Osteocyte (in vitro differentiated cells): Measurements from ENCODE around the gene HMG20B. TPM values are rescaled to one million over a fixed set of nuclear protein-coding genes. Genes with fewer than 3 reads are reported as not detected.

Experiments used
- DNase-seq: peaks from one replicate; pipeline ENCODE4 v3.0.0; 2021; ENCODE audit warnings: mixed read lengths; ENCODE audit not compliant: unreplicated experiment; ENCODE audit errors: extremely low spot score
- H3K27ac Mint-ChIP-seq: one replicate; pipeline ENCODE4 v1.8.0; 2021; ENCODE audit warnings: mild to moderate bottlenecking, mixed read lengths; ENCODE audit not compliant: unreplicated experiment
- H3K27me3 Mint-ChIP-seq: one replicate; pipeline ENCODE4 v1.8.0; 2021; ENCODE audit warnings: mixed read lengths; ENCODE audit not compliant: unreplicated experiment
- H3K36me3 Mint-ChIP-seq: one replicate; pipeline ENCODE4 v1.8.0; 2021; ENCODE audit warnings: mixed read lengths; ENCODE audit not compliant: unreplicated experiment
- H3K4me1 Mint-ChIP-seq: one replicate; pipeline ENCODE4 v1.8.0; 2021; ENCODE audit warnings: mixed read lengths; ENCODE audit not compliant: unreplicated experiment
- H3K4me3 Mint-ChIP-seq: one replicate; pipeline ENCODE4 v1.8.0; 2021; ENCODE audit warnings: mild to moderate bottlenecking, moderate library complexity, mixed read lengths; ENCODE audit not compliant: unreplicated experiment
- H3K9me3 Mint-ChIP-seq: one replicate; pipeline ENCODE4 v1.8.0; 2021; ENCODE audit warnings: mixed read lengths; ENCODE audit not compliant: unreplicated experiment
- CTCF ChIP-seq: fragments of 200-600 bp; sonication (generic); IDR thresholded peaks from 2 replicates; pipeline ENCODE4 v1.5.0; 2021; ENCODE audit warnings: antibody characterized with exemption, mild to moderate bottlenecking, moderate library complexity
- total RNA-seq: library from RNA; stranded (reverse); gene quantifications from 2 replicates; pipeline ENCODE4 v1.2.1, GENCODE V29; 2021

The HMG20B gene
- total RNA-seq, 1 donor from 2014 or later: 81.4 TPM

GRCh38 chr19:3556423-3556977 is 16.2 kb upstream of the HMG20B start:
- no peak for TF ChIP-seq CTCF
- Mint-ChIP-seq H3K36me3 (no peaks in the 10 kb centered on the region), H3K27ac (peak overlapping the region; percentile 81), H3K27me3 (no peaks in the 10 kb centered on the region), H3K9me3 (no peaks in the 10 kb centered on the region), H3K4me3 (peak overlapping the region; percentile 91), H3K4me1 (peaks cover 41% of the 10 kb centered on the region)
- DNase-seq: no peak

GRCh38 chr19:3556978-3557460 is 15.7 kb upstream of the HMG20B start:
- Mint-ChIP-seq H3K4me3 (peak overlapping the region; percentile 91), H3K27ac (peak overlapping the region; percentile 81), H3K27me3 (no peaks in the 10 kb centered on the region), H3K9me3 (no peaks in the 10 kb centered on the region), H3K4me1 (peaks cover 36% of the 10 kb centered on the region), H3K36me3 (no peaks in the 10 kb centered on the region)
- peak; percentile 15 for TF ChIP-seq CTCF
- no peak for DNase-seq

DNA sequence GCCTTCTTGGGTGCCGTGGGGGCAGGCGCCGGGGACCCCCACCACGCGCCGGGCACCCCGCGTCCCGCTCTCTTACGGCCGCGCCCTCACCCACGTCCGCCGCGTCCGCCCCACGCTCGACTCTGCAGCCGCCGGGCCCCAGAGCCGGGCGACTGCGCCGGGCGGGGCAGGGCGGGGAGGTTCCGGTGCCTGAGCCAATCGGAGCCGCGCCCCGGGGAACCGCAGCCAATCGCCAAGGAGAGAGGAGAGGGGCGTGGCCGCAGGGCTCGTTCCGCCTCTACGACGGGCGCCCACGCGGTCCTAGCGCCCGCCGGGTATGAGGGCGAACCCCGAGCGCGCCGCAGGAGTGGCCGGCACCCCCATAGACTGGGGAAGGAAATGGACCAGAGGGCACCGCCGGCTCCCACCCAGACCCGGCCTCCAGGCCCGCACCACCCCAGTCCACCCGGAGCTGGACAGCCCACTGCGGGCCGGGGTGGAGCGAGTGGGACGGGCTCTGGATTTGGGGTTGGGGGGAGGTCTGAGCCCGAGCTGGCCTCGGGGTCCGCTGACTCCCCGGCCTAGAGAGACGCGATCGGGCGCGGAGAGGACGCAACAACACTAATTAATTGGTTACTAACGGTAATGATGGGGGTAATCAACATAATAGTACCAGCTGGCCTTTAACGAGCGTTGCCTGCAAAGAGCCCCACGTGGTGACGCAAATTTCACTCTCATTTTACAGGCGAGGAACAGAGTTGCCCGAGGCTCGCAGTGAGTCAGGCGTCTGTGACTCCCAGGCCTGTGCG is 15.1 kb upstream of the HMG20B start, which contains the start of gene MFSD12:
Gene MFSD12 (minus strand): TSS at position 126 of the 788 bp plus-strand sequence. CDS start 183 bp downstream, outside the sequence.
- peak within 1 kb of the TSS; percentile 91 for H3K4me3 Mint-ChIP-seq
- peak within 1 kb of the TSS; percentile 94 for H3K27ac Mint-ChIP-seq
- H3K27me3 Mint-ChIP-seq: no peaks in the 10 kb centered on the region
- no peaks in the 10 kb centered on the region for H3K36me3 Mint-ChIP-seq
- peak; percentile 98 for DNase-seq
- TF ChIP-seq CTCF: no peak
- no peaks in the 10 kb centered on the region for H3K9me3 Mint-ChIP-seq
- peaks cover 36% of the 10 kb centered on the region for H3K4me1 Mint-ChIP-seq

DNA sequence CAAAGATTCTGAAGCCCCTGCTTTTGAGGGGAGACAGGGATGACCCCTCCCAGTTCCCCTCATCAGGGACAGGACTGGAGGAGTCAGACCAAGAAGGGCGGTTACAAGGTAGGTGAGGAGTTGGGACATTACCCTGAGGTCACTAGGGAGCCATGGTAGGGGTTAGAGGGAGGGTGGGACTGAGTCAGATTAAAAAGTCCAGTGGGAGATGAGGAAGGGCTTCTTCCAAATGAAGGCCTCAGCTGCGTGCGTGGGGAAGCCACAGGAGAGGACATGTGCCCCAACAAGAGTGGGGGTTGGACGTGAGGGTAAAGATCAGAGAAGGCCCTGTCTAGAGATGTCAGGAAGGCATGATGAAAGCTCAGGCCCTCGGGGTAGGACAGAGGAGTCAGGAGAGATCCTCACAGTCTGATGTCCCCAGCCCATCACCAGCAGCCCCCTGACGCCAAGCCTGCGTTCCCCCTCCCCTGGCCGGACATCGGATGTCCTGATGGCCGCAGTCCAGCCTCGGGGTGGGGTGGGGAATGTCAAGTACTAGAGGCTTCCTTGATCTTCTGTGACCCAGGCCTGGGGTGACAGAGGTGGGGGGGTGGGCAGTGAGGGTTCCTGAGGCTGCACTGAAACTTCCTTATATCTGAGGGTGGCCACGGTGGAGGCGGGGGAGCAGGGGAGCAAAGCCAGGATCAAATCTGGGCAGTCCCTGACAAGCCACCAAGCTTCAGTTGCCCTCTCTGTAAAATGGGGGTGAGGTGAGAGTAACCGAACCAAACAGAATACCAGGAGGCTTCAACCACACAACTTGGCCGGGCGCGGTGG is 8.8 kb upstream of the HMG20B start:
- no peak for DNase-seq
- H3K27me3 Mint-ChIP-seq: no peaks in the 10 kb centered on the region
- H3K4me3 Mint-ChIP-seq: no peak overlapping the region
- no peak for TF ChIP-seq CTCF
- H3K4me1 Mint-ChIP-seq: peaks cover 14% of the 10 kb centered on the region
- H3K36me3 Mint-ChIP-seq: no peaks in the 10 kb centered on the region
- H3K27ac Mint-ChIP-seq: peak overlapping the region; percentile 50
- no peaks in the 10 kb centered on the region for H3K9me3 Mint-ChIP-seq
